ENCODE data around the gene CHURC1. TPM values are rescaled to one million over a fixed set of nuclear protein-coding genes. Genes with fewer than 3 reads are reported as not detected.

The CHURC1 gene
- polyA plus RNA-seq, 6 donors from 2014 or later = 101 to 151 (median 133) TPM

DNA sequence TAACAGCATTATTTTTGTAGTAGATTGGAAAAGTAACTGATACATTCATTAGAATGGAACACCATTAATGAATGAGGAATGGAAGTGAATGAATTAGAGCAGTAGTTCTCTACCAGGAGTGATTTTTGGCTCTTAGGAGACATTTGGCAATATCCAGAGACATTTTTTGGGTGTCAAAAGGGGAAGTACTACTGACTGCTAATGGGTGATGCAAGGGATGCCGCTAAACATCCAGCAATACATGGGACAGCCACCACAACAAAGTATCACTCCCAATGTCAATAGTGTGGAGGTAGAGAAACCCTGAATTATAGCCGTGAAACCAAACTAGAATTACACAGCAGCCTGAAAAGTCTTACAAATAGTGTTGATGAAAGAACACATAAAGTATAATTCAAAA lies 1.5 kb downstream of the CHURC1 start:
- peak overlapping the region; percentile 90 to 98 (median 96) for H3K4me3 Mint-ChIP-seq

DNA sequence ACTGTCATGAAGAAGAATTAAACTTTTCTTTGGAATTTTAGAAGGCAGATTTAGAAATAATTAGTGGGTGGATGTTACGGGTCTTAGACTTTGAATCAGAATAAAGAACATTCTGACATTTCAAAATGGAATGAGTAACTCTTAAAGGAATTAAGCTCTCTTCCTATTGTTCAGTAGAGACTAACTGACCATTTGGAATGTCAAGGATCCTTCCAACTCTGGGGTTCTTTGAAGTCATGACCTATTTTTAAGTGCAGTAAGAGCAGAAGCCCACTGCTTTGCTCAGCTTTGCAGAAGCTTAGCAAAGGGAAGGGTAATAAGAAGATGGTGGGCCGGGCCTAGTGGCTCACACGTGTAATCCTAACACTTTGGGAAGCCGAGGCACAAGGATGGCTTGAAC lies 4.0 kb downstream of the CHURC1 start:
- H3K9me3 Mint-ChIP-seq = no peaks in the 10 kb centered on the region
- no peak for DNase-seq
- peak overlapping the region in 2 of 6 donors; percentile 69 to 79 for H3K27ac Mint-ChIP-seq
- peaks cover 41 to 62% (median 59%) of the 10 kb centered on the region in 3 donors for H3K4me1 Mint-ChIP-seq
- no peak for ATAC-seq (ENCODE audit: low read depth in 2 of 2)
- no peak overlapping the region for H3K4me3 Mint-ChIP-seq
- no peaks in the 10 kb centered on the region for H3K36me3 Mint-ChIP-seq
- H3K27me3 Mint-ChIP-seq = no peaks in the 10 kb centered on the region

More for the DNA sequence above, 1.5 kb downstream of the CHURC1 start:
- H3K27me3 Mint-ChIP-seq = no peaks in the 10 kb centered on the region
- ATAC-seq (ENCODE audit: low read depth in 2 of 2) = no peak
- DNase-seq = no peak
- H3K27ac Mint-ChIP-seq = peak overlapping the region in 3 of 6 donors; percentile 97 to 99 (median 98)
- peaks cover 35 to 54% (median 51%) of the 10 kb centered on the region in 3 donors for H3K4me1 Mint-ChIP-seq
- H3K36me3 Mint-ChIP-seq = no peaks in the 10 kb centered on the region
- H3K9me3 Mint-ChIP-seq = no peaks in the 10 kb centered on the region

DNA sequence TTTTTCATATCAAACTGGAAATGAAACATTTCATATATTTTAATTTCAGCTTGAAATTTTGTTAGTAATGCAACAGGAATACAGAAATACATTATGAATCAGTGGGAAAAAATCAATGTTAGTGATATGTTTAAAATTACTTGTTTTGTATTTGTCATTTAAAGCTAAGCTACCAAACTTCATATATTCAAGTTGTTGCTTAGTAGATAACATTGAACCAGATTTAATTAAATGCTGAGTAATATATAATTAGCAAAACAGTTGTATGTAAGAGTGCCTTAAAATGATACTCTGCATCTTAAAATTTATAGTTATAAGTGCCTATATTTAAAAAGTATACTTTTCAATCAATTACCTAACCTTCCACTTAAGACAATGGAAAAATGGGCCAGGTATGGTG lies 5.0 kb downstream of the CHURC1 start:
- Mint-ChIP-seq H3K9me3 (no peaks in the 10 kb centered on the region), H3K27ac (peak overlapping the region in 1 of 6 donors; percentile 34), H3K27me3 (no peaks in the 10 kb centered on the region), H3K36me3 (no peaks in the 10 kb centered on the region), H3K4me3 (peak overlapping the region in 1 of 8 donors; percentile 2), H3K4me1 (peaks cover 37 to 60% (median 59%) of the 10 kb centered on the region in 3 donors)
- no peak for ATAC-seq (ENCODE audit: low read depth in 2 of 2)
- DNase-seq = no peak

DNA sequence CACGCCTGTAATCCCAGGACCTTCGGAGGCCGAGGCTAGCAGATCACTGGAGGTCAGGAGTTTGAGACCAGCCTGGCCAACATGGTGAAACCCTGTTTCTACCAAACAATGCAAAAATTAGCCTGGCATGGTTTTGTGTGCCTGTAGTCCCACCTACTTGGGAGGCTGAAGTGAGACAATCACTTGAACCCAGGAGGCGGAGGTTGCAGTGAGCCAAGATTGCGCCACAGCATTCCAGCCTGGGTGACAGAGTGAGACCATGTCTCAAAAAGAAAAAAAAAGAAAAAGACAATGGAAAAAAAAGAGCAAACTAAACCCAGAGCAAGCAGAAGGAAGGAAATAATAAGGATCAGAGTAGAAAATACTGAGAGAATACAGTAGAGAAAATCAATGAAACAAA lies 5.4 kb downstream of the CHURC1 start:
- peak overlapping the region in 1 of 8 donors; percentile 2 for H3K4me3 Mint-ChIP-seq

DNA sequence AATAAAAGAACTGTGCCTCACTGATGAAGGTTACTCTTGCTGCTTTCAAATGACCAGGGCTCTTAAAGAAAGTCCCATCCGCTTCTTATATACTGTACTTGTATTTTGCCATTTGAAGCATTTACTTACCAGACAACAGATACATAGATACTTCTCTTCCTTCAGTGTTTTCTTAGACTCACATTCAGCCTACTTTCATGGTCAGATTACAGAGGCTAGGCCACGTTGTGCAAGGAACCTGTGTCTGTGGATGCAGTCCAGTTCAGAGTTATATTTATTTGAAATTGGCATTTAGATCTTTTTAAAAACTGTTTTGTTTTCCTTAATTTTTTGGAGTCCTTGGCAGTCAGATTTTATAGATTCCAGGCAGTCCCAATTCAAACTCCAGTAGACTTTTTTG lies 6.2 kb downstream of the CHURC1 start:
- Mint-ChIP-seq H3K36me3 (no peaks in the 10 kb centered on the region), H3K4me1 (peaks cover 31 to 54% (median 48%) of the 10 kb centered on the region in 3 donors), H3K4me3 (peak overlapping the region in 1 of 8 donors; percentile 2), H3K27ac (no peak overlapping the region), H3K9me3 (no peaks in the 10 kb centered on the region), H3K27me3 (no peaks in the 10 kb centered on the region)
- no peak for DNase-seq
- ATAC-seq (ENCODE audit: low read depth in 2 of 2) = no peak

More for the DNA sequence above, 5.4 kb downstream of the CHURC1 start:
- no peak for DNase-seq
- H3K27me3 Mint-ChIP-seq = no peaks in the 10 kb centered on the region
- no peaks in the 10 kb centered on the region for H3K36me3 Mint-ChIP-seq
- H3K27ac Mint-ChIP-seq = no peak overlapping the region
- ATAC-seq (ENCODE audit: low read depth in 2 of 2) = no peak
- H3K4me1 Mint-ChIP-seq = peaks cover 38 to 59% (median 57%) of the 10 kb centered on the region in 3 donors
- H3K9me3 Mint-ChIP-seq = no peaks in the 10 kb centered on the region

DNA sequence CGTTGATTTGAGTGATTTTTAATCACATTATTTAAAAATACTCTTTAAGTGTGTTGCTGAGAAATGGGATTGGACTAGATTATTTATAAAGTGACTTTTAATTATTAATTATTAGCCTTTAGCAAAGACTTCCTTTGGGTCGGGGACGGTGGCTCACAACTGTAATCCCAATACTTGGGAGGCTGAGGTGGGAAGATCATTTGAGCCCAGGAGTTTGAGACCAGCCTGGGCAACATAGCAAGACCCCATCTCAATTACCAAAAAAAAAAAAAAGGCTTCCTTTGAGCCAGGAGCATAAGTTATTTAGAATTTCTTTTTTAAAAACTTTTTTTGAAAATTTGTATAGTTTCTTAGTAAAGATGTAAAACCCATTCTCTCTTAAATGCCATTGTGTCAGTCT lies 8.8 kb downstream of the CHURC1 start:
- Mint-ChIP-seq H3K27ac (no peak overlapping the region), H3K4me1 (peaks cover 19 to 46% (median 35%) of the 10 kb centered on the region in 3 donors), H3K9me3 (no peaks in the 10 kb centered on the region), H3K36me3 (peaks cover 0 to 4% of the 10 kb centered on the region in 2 donors), H3K27me3 (no peaks in the 10 kb centered on the region), H3K4me3 (no peak overlapping the region)
- ATAC-seq (ENCODE audit: low read depth in 2 of 2) = no peak
- no peak for DNase-seq

DNA sequence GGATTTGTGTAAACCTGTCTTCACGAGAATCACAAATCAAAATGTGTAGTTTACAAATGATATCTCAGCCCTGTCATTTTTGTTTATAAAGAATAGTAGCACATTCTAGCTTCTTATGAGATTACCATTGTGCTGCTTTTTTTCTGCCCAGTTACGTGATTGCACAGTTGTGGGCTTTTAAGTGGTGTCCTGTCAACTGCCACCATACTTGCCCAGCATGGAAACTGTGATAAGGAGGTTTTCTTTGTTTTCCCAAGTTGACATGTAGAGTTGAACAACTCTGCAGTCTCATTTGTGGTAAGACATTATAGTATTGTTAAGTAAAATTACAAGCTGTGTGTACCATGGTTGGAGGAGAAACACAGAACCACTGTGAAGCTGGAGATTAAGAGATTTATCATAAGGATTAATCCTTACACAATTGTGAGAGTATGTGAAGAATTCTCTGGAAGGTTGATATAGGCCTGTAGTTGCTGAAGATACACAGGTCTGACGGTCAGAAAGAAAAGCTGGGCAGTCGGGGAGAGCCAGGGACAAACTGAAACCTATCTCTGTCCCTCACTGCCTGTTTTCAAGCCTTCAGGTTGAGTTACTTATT lies 12.2 kb downstream of the CHURC1 start:
- no peaks in the 10 kb centered on the region for H3K9me3 Mint-ChIP-seq
- peaks cover 16 to 29% (median 27%) of the 10 kb centered on the region in 3 donors for H3K4me1 Mint-ChIP-seq
- H3K27me3 Mint-ChIP-seq = no peaks in the 10 kb centered on the region
- H3K27ac Mint-ChIP-seq = peak overlapping the region in 1 of 6 donors; percentile 64
- DNase-seq (no peak), ATAC-seq (ENCODE audit: low read depth in 2 of 2) (no peak)
- H3K4me3 Mint-ChIP-seq = no peak overlapping the region
- peaks cover 0 to 4% of the 10 kb centered on the region in 2 donors for H3K36me3 Mint-ChIP-seq

DNA sequence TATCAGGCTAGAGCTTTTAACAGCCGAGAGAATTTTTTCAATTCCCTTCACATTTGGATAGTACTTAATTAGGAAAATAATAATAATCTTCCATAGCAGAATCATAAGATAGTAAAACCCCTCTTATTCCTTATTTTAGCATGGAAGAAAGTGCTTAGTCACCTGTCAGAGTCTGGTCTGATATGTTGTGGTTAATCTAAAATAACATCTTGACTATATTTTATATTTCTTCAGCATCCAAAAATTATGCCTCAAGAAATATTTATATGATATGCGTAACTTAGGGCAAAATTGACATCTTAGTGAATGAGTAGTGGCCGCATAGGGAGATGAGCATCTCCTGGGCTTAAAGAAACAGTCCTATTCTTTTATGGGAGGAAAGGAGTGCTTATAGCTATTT lies 12.8 kb downstream of the CHURC1 start:
- Mint-ChIP-seq H3K36me3 (peaks cover 0 to 5% of the 10 kb centered on the region in 2 donors), H3K27ac (peak overlapping the region in 2 of 6 donors; percentile 64 to 66), H3K9me3 (no peaks in the 10 kb centered on the region), H3K4me1 (peaks cover 12 to 23% (median 22%) of the 10 kb centered on the region in 3 donors), H3K4me3 (no peak overlapping the region), H3K27me3 (no peaks in the 10 kb centered on the region)
- ATAC-seq (ENCODE audit: low read depth in 2 of 2) = no peak
- DNase-seq = no peak

DNA sequence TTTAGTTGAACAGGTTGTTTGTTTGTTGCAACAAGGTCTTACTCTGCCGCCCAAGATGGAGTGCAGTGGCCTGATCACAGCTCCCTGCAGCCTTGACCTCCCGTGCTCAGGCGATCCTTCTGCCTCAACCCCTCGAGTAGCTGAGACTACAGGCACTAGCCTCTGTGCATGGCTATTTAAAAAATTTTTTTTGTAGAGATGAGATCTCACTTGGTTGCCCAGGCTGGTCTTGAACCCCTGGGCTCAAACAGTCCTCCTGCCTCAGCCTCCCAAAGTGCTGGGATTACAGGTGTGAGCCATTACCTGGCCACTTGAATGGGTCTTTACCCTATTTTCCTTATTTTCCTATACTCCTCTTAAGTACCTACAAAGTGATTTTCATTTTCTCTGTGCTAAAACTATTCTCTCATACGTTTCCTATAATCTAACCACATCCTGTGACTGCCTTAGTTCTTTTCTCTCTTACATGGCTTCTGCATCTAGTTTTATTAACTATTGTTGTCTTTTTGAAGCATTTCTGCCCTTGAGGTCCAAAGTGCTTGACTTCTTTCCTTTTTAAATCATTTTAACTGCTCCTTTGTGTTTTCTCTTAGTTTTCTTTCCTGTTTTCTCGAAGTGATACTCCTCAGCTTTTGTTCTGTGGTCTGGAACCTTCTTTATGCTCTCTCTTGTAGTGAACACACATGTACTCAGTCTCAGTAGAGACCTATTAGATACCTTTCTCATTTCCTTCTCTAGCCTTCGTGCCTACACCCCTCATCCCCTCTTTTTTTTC lies 14.2 kb downstream of the CHURC1 start:
- H3K4me1 Mint-ChIP-seq = peaks cover 12 to 22% (median 21%) of the 10 kb centered on the region in 3 donors
- H3K36me3 Mint-ChIP-seq = peaks cover 0 to 10% of the 10 kb centered on the region in 2 donors
- no peaks in the 10 kb centered on the region for H3K9me3 Mint-ChIP-seq
- no peak overlapping the region for H3K27ac Mint-ChIP-seq
- DNase-seq (no peak), ATAC-seq (ENCODE audit: low read depth in 2 of 2) (peak in 1 of 2 donors; percentile 51)
- no peak overlapping the region for H3K4me3 Mint-ChIP-seq
- no peaks in the 10 kb centered on the region for H3K27me3 Mint-ChIP-seq

DNA sequence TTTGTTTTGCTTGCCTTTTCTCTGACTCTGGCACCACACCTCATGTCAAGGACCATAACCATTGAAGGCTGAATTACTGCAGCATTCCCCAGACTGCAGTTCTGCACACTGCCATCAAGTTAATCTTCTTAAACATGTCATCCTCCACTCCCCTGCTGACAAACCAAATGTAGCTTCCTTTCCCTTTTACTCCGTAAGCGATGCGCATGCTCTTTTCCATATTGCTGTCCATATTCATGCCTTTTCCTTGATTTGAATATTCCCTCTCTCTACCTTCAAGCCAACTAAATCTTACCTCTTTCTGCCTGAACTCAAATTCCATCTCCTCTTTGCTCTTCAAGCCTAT lies 14.7 kb downstream of the CHURC1 start:
- ATAC-seq (ENCODE audit: low read depth in 2 of 2) (no peak), DNase-seq (no peak)
- Mint-ChIP-seq H3K27ac (no peak overlapping the region), H3K27me3 (no peaks in the 10 kb centered on the region), H3K9me3 (no peaks in the 10 kb centered on the region), H3K36me3 (peaks cover 1 to 10% of the 10 kb centered on the region in 2 donors), H3K4me1 (peaks cover 12 to 18% (median 17%) of the 10 kb centered on the region in 3 donors), H3K4me3 (no peak overlapping the region)

DNA sequence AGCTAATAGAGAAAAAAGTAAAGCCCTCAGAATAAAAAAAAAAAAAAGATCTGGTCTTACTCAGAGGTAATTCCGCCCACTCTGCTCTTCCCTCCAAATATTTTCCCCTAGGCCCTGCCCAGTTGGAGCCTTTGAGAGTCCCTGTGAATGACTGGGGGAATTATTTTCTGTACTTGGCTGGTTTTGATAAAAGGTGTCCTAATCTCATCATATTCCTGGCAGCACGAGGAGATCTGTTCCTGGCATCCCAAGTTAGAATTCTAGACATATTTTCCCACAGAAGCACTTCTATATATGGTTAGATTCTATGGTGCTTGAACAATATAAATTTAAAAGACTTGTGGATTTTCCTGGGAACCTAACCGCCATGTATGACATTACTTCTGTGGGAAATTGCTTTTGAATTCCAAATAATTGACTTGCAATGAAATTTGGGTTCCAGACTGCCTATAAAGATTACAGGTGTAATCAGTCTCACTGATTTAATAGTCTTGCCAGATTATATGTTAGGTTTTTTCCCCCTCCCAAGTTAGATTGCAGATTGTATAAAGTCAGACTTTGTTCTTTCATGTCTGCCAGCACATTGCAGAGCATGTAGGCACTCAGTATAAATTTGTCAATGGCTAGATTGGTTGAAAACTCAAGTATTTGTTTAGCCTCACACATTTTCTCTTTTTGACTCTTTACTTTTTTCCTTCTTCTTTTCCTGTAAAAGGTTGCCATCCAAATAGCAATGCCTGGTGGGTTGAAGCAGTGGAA lies 16.0 kb downstream of the CHURC1 start:
- peaks cover 8 to 16% of the 10 kb centered on the region in 2 donors for H3K36me3 Mint-ChIP-seq
- H3K27me3 Mint-ChIP-seq = no peaks in the 10 kb centered on the region
- peaks cover 9 to 21% (median 14%) of the 10 kb centered on the region in 3 donors for H3K4me1 Mint-ChIP-seq
- no peak for ATAC-seq (ENCODE audit: low read depth in 2 of 2)
- H3K9me3 Mint-ChIP-seq = no peaks in the 10 kb centered on the region
- DNase-seq = no peak
- peak overlapping the region in 1 of 8 donors; percentile 18 for H3K4me3 Mint-ChIP-seq
- H3K27ac Mint-ChIP-seq = peak overlapping the region in 3 of 6 donors; percentile 38 to 85 (median 39)

DNA sequence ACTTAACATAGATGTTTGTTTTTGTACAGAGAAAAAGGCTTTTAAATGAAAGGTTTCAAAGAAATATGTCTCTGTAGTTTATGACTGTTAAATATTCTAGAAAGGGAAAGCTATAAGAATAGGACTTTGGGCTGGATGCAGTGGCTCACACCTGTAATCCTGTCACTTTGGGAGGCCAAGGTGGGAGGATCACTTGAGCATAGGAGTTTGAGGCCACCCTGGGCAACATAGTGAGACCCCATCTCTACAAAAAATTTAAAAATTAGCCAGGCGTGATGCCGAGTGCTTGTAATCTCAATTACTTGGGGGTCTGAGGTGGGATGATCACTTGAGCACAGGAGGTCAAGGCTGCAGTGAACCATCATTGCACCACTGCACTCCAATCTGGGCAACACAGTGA lies 16.9 kb downstream of the CHURC1 start:
- Mint-ChIP-seq H3K4me3 (no peak overlapping the region), H3K27ac (no peak overlapping the region), H3K9me3 (no peaks in the 10 kb centered on the region), H3K36me3 (peaks cover 8 to 16% of the 10 kb centered on the region in 2 donors), H3K27me3 (no peaks in the 10 kb centered on the region), H3K4me1 (peaks cover 12 to 23% (median 18%) of the 10 kb centered on the region in 3 donors)
- DNase-seq = no peak
- ATAC-seq (ENCODE audit: low read depth in 2 of 2) = no peak

DNA sequence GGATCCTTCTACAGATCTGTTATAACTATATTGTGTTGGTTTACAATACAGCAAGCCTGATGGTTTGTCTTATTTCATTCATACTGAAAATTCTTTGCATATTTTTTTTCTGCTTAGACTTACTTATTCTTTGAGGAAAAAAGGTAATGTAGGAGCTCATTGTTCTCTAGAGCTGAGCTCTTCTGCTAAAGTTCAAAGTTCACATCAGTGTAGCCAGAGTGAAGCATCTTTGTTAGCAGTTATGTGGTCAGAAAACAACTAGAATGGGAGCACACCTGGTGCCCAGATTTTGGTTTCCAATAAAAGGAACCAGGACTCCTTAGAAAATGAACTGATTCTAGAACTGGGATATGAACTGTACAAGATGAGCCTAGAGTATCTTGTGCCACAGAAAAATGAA lies 18.0 kb downstream of the CHURC1 start:
- Mint-ChIP-seq H3K27me3 (no peaks in the 10 kb centered on the region), H3K4me1 (peaks cover 10 to 19% (median 13%) of the 10 kb centered on the region in 3 donors), H3K4me3 (no peak overlapping the region), H3K27ac (peak overlapping the region in 1 of 6 donors; percentile 7), H3K9me3 (no peaks in the 10 kb centered on the region), H3K36me3 (peaks cover 8 to 11% of the 10 kb centered on the region in 2 donors)
- DNase-seq = no peak
- no peak for ATAC-seq (ENCODE audit: low read depth in 2 of 2)

All from naive B cell (primary cell).